GDM1 (cell line): ENCODE results near the gene GIMAP8.
"Not testable (repeated sequence)": the region's sequence is repeated elsewhere in the genome, so short reads cannot be mapped to it uniquely, and the experiment has no call there.

Experiments used
- DNase-seq: peaks from one replicate; lab custom pipeline; 2025; lab: John Stamatoyannopoulos, UW

Gene GIMAP8

GRCh38 chr7:150514748-150515222 is 64.4 kb downstream of the GIMAP8 start, which contains the start of gene GIMAP7:
Gene GIMAP7, plus strand, starts transcription at chr7:150514872. Its CDS starts 5,103 bp downstream, at chr7:150519975.
- DNase-seq = peak; percentile 50

- DNase-seq = no peak
These were observed 65.1 kb downstream of the GIMAP8 start for GRCh38 chr7:150515248-150516147.

GRCh38 chr7:150516956-150517745 is 66.7 kb downstream of the GIMAP8 start:
- no peak for DNase-seq

- DNase-seq = no peak
These were observed 68.9 kb downstream of the GIMAP8 start for GRCh38 chr7:150519310-150519709.

- DNase-seq = no peak
These were observed 69.7 kb downstream of the GIMAP8 start for GRCh38 chr7:150520145-150520544.

- DNase-seq = not testable (repeated sequence)
These were observed 72.5 kb downstream of the GIMAP8 start for GRCh38 chr7:150522931-150523330.

- no peak for DNase-seq
These were observed 73.6 kb downstream of the GIMAP8 start for GRCh38 chr7:150524018-150524417.
